HG02642 (cell line): ENCODE measurements around the gene ZNF488.

Experiments used
- ATAC-seq: cut with Tn5 transposase; IDR thresholded peaks from one replicate; pipeline ENCODE4 v1.9.1; 2021; ENCODE audit warnings: mild to moderate bottlenecking; ENCODE audit not compliant: unreplicated experiment, poor library complexity

ZNF488 gene

GRCh38 chr10:47334466-47335295 lies 49.4 kb downstream of the ZNF488 start:
- ATAC-seq: no peak

DNA sequence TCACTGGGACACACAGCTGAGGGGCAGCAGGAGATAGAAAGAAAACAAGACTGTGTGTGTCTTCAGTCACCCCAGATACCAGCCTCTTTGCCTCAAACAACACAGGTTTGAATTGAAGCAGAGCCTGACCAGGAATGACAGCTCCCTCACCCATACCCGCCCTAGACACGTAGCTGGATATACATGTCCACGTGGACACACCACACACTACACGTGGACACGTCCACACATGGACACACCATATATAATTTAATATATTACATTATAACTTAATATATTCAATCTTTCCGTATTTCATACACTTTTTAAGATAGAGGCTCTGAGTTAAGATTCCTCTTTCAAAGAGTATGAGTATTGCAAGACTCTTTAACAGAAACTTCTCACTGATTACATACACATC lies 50.6 kb downstream of the ZNF488 start:
- no peak for ATAC-seq

DNA sequence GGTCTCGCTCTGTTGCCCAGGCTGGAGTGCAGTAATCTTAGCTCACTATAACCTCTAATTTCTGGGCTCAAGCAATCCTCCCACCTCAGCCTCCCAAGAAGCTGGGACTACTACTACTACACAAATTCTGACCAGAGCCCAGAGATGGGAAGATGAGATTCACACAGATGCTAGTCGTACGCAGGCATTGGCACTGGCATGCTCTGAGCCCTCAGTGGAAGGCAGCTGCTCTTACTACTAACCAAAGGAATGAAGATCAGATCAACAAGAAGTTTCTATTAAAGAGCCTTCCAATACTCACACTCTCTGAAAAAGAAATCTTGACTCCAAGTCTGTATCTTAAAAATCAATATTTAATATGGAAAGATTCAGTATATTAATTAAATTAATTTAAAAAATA lies 51.1 kb downstream of the ZNF488 start:
- ATAC-seq: no peak

DNA sequence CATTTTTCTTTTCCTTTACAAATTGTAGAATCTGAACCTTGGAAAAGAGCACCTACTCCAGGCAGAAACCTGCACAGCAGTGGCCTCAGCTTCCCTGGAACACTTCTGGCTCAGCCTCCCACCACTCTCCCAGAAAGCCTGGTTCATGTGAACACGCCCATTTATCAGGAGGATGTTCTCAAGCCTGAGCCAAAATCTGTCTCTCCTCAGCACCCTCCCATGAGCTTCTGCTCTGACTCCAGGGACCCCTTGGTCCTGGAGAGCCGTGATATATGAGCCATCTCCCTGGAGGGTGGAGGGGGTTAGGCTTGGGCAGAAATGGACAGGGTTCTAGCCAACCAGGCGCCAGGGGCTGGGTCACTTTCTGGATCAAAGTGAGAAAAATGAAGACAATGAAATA lies 51.7 kb downstream of the ZNF488 start:
- no peak for ATAC-seq

DNA sequence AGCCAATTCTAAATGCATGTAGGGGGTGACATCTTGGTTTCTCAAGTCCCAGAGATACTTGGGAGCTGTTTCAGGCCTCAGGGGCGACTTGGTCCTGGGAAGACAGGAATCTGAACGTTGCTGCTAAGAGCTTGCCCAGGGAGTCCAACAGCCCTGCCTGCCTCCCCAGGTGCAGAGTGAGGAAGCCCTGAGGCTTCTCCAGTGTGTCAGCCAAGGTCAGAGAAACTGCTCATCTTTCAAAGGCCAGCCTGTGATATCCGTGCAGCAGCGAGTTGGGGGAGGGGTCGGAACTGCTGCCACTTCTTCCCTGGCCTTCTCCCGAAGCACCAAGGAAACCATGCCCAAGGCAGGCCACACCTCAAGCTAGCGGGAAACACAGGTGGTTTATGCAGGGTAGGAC lies 52.1 kb downstream of the ZNF488 start:
- no peak for ATAC-seq

- ATAC-seq: no peak
Measured at GRCh38 chr10:47331491-47331890, 52.6 kb downstream of the ZNF488 start.

- ATAC-seq: no peak
Measured at GRCh38 chr10:47330804-47331203, 53.3 kb downstream of the ZNF488 start.

- ATAC-seq: no peak
Measured at GRCh38 chr10:47330366-47330765, 53.7 kb downstream of the ZNF488 start.

GRCh38 chr10:47329855-47330254 lies 54.2 kb downstream of the ZNF488 start:
- no peak for ATAC-seq

DNA sequence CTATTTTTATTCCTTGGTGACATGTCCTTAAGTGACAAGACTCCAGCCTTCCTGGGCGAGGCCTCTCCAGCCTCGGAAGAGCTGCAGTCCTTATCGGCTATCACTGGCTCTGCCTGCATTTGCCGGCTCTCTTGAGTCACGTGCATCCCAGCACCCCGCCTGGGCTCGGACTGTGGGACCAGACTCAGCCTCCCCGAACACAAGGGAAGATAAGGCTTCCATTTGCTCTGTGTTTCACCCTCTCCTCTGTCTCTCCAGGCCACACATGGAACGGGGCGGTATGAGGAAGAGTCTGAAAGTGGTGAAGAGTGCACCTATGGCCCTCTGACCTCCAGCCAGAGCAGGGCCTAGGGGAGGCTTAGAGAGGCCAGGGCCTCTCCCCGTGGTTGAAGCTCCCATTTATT lies 57.2 kb downstream of the ZNF488 start:
- ATAC-seq: no peak

- no peak for ATAC-seq
Measured at GRCh38 chr10:47326306-47326926, 57.7 kb downstream of the ZNF488 start.

GRCh38 chr10:47325303-47326291 lies 58.5 kb downstream of the ZNF488 start:
- no peak for ATAC-seq

DNA sequence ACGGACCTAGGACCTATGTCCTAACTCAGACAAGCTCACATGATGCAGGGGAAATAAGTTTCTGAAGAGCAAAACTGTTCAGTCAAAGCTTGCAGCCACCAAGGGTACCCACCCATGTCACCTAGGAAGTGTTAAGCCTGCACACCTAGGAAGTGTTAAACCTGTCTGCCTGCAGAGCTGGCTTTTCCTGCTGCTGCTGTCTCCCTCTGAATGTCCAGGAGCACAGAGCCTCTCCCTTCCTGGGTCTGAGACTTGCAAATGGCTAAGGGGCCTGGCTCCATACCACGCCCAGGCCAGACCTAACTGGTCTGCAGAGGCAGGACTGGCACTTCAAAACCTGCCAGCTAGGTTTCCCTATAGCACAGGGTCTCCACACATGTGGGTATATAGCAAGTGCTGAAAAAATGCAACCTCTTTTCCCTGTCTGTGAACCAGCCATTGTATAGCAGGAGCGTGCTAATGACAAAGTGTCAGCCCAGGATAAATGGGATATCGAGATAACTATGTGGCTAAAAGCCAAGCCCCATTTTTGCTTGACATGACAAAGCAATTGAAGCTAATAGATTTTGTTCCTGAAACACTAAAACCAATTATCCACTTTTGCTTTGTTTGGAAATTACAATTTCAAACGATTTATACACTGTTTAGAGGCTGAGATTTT lies 60.3 kb downstream of the ZNF488 start:
- no peak for ATAC-seq

GRCh38 chr10:47323087-47323486 lies 61.0 kb downstream of the ZNF488 start:
- ATAC-seq: no peak

GRCh38 chr10:47322300-47323061 lies 61.6 kb downstream of the ZNF488 start, which contains the start of gene GDF2:
Gene GDF2, plus strand, starts transcription at chr10:47322454. Its CDS starts 215 bp downstream, at chr10:47322669.
- ATAC-seq: no peak

- ATAC-seq: no peak
Measured at GRCh38 chr10:47321521-47322195, 62.4 kb downstream of the ZNF488 start.

- ATAC-seq: no peak
Measured at GRCh38 chr10:47320812-47321211, 63.3 kb downstream of the ZNF488 start.

DNA sequence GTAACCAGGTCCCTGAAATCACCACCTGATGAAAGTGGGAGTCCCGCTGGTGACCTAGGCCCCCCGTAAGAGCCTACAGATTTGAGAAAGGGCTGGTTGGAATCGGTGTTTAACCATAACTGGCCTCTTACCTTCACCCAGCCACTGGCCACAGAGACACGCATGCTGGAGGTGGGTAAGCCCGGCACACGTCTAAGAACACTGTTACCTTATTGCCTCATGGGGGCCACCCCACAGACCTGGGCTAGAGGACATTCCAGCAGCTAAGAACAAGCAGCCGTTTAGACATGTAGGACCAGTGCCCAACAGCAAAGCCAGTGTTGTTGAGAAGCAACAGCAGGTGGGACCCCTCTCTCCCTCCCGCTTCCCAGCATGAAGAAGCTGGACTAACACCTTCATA lies 64.3 kb downstream of the ZNF488 start:
- no peak for ATAC-seq

DNA sequence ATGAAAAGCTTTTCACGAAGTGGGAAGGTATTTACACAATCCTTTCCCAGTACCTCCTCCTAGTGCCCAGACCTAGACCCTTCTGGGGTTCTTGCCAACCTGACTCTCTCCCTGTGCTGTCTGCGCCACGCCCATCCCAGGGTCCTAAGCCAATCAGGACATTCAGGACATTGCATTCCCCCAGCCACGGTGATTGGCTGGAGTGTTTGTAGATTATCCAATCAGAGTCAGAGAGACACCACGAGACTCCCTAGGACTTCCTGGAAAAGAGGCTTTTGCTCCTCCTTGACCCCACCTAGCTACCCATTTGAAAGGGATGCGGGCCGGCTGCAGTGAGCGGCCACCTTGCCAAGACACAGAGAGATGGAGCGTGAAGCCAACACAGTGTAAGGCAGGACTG lies 65.4 kb downstream of the ZNF488 start:
- ATAC-seq: no peak
